ENCODE results near the gene ZFYVE28.
"Not testable (repeated sequence)": the region's sequence is repeated elsewhere in the genome, so short reads cannot be mapped to it uniquely, and the experiment has no call there.

Gene ZFYVE28

GRCh38 chr4:2283199-2283711 lies 135.2 kb downstream of the ZFYVE28 start:
- DNase-seq, result no peak

GRCh38 chr4:2281575-2282343 lies 136.7 kb downstream of the ZFYVE28 start:
- DNase-seq, result peak; percentile 27 to 41

- DNase-seq, result no peak
Measured at GRCh38 chr4:2280531-2281300, 137.7 kb downstream of the ZFYVE28 start.

GRCh38 chr4:2277956-2278355 lies 140.5 kb downstream of the ZFYVE28 start:
- no peak for DNase-seq

GRCh38 chr4:2276581-2277325 lies 141.7 kb downstream of the ZFYVE28 start:
- DNase-seq, result no peak

GRCh38 chr4:2275546-2276251 lies 142.7 kb downstream of the ZFYVE28 start:
- no peak for DNase-seq

- DNase-seq, result not testable (repeated sequence)
Measured at GRCh38 chr4:2275044-2275397, 143.4 kb downstream of the ZFYVE28 start.

GRCh38 chr4:2274320-2275043 lies 144.0 kb downstream of the ZFYVE28 start:
- DNase-seq, result no peak

GRCh38 chr4:2273657-2274319 lies 144.7 kb downstream of the ZFYVE28 start:
- DNase-seq, result no peak

GRCh38 chr4:2273221-2273620 lies 145.2 kb downstream of the ZFYVE28 start:
- DNase-seq, result no peak

- DNase-seq, result no peak
Measured at GRCh38 chr4:2272828-2273120, 145.7 kb downstream of the ZFYVE28 start.

- DNase-seq, result no peak
Measured at GRCh38 chr4:2272026-2272827, 146.2 kb downstream of the ZFYVE28 start.

GRCh38 chr4:2271279-2272025 lies 147.0 kb downstream of the ZFYVE28 start:
- DNase-seq, result no peak

- no peak for DNase-seq
Measured at GRCh38 chr4:2270341-2271165, 147.9 kb downstream of the ZFYVE28 start.

GRCh38 chr4:2269618-2270163 lies 148.8 kb downstream of the ZFYVE28 start:
- DNase-seq, result no peak

GRCh38 chr4:2269206-2269531 lies 149.3 kb downstream of the ZFYVE28 start:
- no peak for DNase-seq

GRCh38 chr4:2268357-2269205 lies 149.9 kb downstream of the ZFYVE28 start:
- no peak for DNase-seq

- DNase-seq, result no peak
Measured at GRCh38 chr4:2267841-2268240, 150.6 kb downstream of the ZFYVE28 start.
